GM12878 (cell line): ENCODE measurements around the gene MAD2L1BP. TPM values are rescaled to one million over a fixed set of nuclear protein-coding genes. Genes with fewer than 3 reads are reported as not detected.

ENCODE experiments used
- ATAC-seq: fragments of 200-7000 bp; cut with Tn5 transposase; 3 replicates; pipeline ENCODE4 v1.9.1; 2020; ENCODE audit warnings: mild to moderate bottlenecking, moderate library complexity
- BruUV-seq: library from RNA; stranded (reverse); fragments of 400-500 nt; replicated peaks from 2 replicates; lab custom pipeline; 2021; lab: Mats Ljungman, UMichigan
- CTCF ChIA-PET: fragments of 300-600 bp; sonication (Branson Sonifier 250); formaldehyde crosslinking; extraction: SDS; loops from one replicate; lab custom pipeline; 2021; ENCODE audit warnings: inconsistent platforms; lab: Yijun Ruan, JAX
- POLR2A ChIA-PET: fragments of 350-600 bp; formaldehyde crosslinking; extraction: SDS; loops from one replicate; lab custom pipeline; 2021; ENCODE audit warnings: inconsistent platforms; lab: Charles Lee
- RAD21 ChIA-PET: fragments of 300-600 bp; sonication (Branson Sonifier 250); formaldehyde crosslinking; loops from one replicate; lab custom pipeline; 2023; ENCODE audit warnings: antibody characterized with exemption; ENCODE audit not compliant: unreplicated experiment; lab: Charles Lee
- SMC1A ChIA-PET: fragments of 300-600 bp; sonication (Branson Sonifier 250); formaldehyde crosslinking; loops from one replicate; lab custom pipeline; 2023; ENCODE audit not compliant: unreplicated experiment, uncharacterized antibody; lab: Charles Lee
- DNase-seq: peaks from one replicate; pipeline ENCODE4 v3.0.0-alpha.2; 2011; ENCODE audit warnings: low read depth, low spot score
- FAIRE-seq: peaks from 3 replicates; lab custom pipeline; 2011; peaks lifted over from hg19 to GRCh38; lab: Jason Lieb, UNC
- H2AFZ ChIP-seq: 2 replicates; pipeline ENCODE4 v1.6.0; 2011; ENCODE audit warnings: low read depth, low read length, control low read depth; ENCODE audit not compliant: control insufficient read depth
- H3K27ac ChIP-seq: 2 replicates; pipeline ENCODE4 v1.5.1; 2011; ENCODE audit warnings: control low read depth; ENCODE audit not compliant: control insufficient read depth, insufficient read depth
- H3K27me3 ChIP-seq, 2 experiments: replicated peaks in 1 of 2; 2 replicates each; pipeline versions ENCODE4 v1.6.0 to v1.6.1; 2011; ENCODE audit warnings: low read length in 1 of 2; ENCODE audit not compliant: control insufficient read depth in 2 of 2, insufficient read depth in 2 of 2
- H3K36me3 ChIP-seq, 2 experiments: 2 replicates each; pipeline ENCODE4 v1.5.1; 2011; ENCODE audit warnings: low read length in 1 of 2; ENCODE audit not compliant: control insufficient read depth in 2 of 2, insufficient read depth in 2 of 2
- H3K4me1 ChIP-seq: 2 replicates; pipeline ENCODE4 v1.6.1; 2011; ENCODE audit warnings: mild to moderate bottlenecking, low read length, moderate library complexity, mixed read lengths; ENCODE audit not compliant: control insufficient read depth, insufficient read depth
- H3K4me2 ChIP-seq: 2 replicates; pipeline ENCODE4 v1.6.0; 2011; ENCODE audit warnings: control low read depth; ENCODE audit not compliant: control insufficient read depth, insufficient read depth
- H3K4me3 ChIP-seq: fragments of 200-600 bp; sonication (generic); 2 replicates; pipeline ENCODE4 v1.5.1; 2016
- H3K79me2 ChIP-seq: 2 replicates; pipeline ENCODE4 v1.6.0; 2011; ENCODE audit warnings: low read length; ENCODE audit not compliant: control insufficient read depth, insufficient read depth
- H3K9ac ChIP-seq: 2 replicates; pipeline ENCODE4 v1.8.0; 2011; ENCODE audit warnings: low read length, control low read depth, mixed read lengths; ENCODE audit not compliant: control insufficient read depth, insufficient read depth
- H3K9me3 ChIP-seq: replicated peaks from 3 replicates; pipeline ENCODE4 v1.5.1; 2011; ENCODE audit warnings: mild to moderate bottlenecking, low read length; ENCODE audit not compliant: control insufficient read depth, insufficient read depth
- H4K20me1 ChIP-seq: 2 replicates; pipeline ENCODE4 v1.6.0; 2011; ENCODE audit not compliant: control insufficient read depth, insufficient read depth
- E2F4 ChIP-seq: IDR thresholded peaks from 2 replicates; pipeline ENCODE4 v1.6.1; 2012; ENCODE audit warnings: low read depth, low read length, improper control_type of control experiment
- EGR1 ChIP-seq, 2 experiments: IDR thresholded peaks; 1 replicate in 1 of 2; 2 replicates in 1 of 2; pipeline ENCODE4 v1.6.1; 2011 to 2012; ENCODE audit warnings: low read depth in 2 of 2, low read length in 2 of 2, borderline replicate concordance in 1 of 2, mild to moderate bottlenecking in 1 of 2, moderate library complexity in 1 of 2
- MEF2B ChIP-seq: fragments of 450-650 bp; IDR thresholded peaks from 2 replicates; pipeline ENCODE4 v1.6.1; 2018; ENCODE audit warnings: mild to moderate bottlenecking, moderate library complexity; ENCODE audit not compliant: partially characterized antibody, poor library complexity, severe bottlenecking
- NBN ChIP-seq: fragments of 450-650 bp; IDR thresholded peaks from 2 replicates; pipeline ENCODE4 v1.6.1; 2016
- POLR2A ChIP-seq: IDR thresholded peaks from 2 replicates; pipeline ENCODE4 v1.6.1; 2011; ENCODE audit warnings: low read depth, mild to moderate bottlenecking, low read length
- RELA ChIP-seq: fragments of 450-650 bp; IDR thresholded peaks from 2 replicates; pipeline ENCODE4 v1.8.0; 2014; ENCODE audit warnings: borderline replicate concordance; ENCODE audit not compliant: partially characterized antibody
- SKIL ChIP-seq: fragments of 450-650 bp; IDR thresholded peaks from 2 replicates; pipeline ENCODE4 v1.6.1; 2017; ENCODE audit warnings: mild to moderate bottlenecking, low read depth, inconsistent platforms; ENCODE audit not compliant: poor library complexity, severe bottlenecking
- WGBS: methylation state at CpG from one replicate; pipeline ENCODE4 v1.1.6; 2016; ENCODE audit warnings: low lambda C conversion rate; ENCODE audit not compliant: insufficient replicate concordance, insufficient coverage; ENCODE audit errors: missing lambda C conversion rate; 5-methylcytosine and 5-hydroxymethylcytosine counted together
- in situ Hi-C: fragments of 300-500 bp; cut with MboI; formaldehyde crosslinking; loops from 9 replicates; pipeline ENCODE4 v1.14.3; 2018; ENCODE audit warnings: mixed read lengths
- intact Hi-C: fragments of 100-400 bp; cut with micrococcal nuclease; formaldehyde crosslinking; loops from one replicate; pipeline ENCODE4 v1.14.2; 2022; ENCODE audit not compliant: unreplicated experiment
- polyA plus RNA-seq, 11 experiments: library from polyadenylated mRNA; depleted of rRNA in 4 of 11; unstranded in 6 of 11; stranded (reverse) in 5 of 11; fragments of >200 nt; fragmentation: Nextera tagmentation in 4 of 11; fragmentation: Illumina TruSeq in 1 of 11; extraction: Ambion mirVana in 4 of 11; extraction: Trizol in 1 of 11; gene quantifications; 1 replicate in 1 of 11; 2 replicates in 10 of 11; pipeline versions ENCODE4 v1.2.1 to v1.2.3, GENCODE V29; 2011 to 2016; ENCODE audit warnings: inconsistent platforms in 2 of 11, missing spikeins in 2 of 11, low read depth in 1 of 11
- total RNA-seq, 4 experiments: library from RNA; depleted of rRNA in 3 of 4; stranded (reverse); fragments of >200 nt in 3 of 4; fragmentation: Illumina TruSeq in 1 of 4; extraction: Trizol in 1 of 4; gene quantifications; 2 replicates each; pipeline versions ENCODE4 v1.2.1 to v1.2.3, GENCODE V29; 2013 to 2021

The MAD2L1BP gene
- total and polyA plus RNA-seq, 10 of the 15 experiments (the other 5 are each of a cell fraction or from before 2014, with no cell fraction given): 39.2 to 155 (median 60.3) TPM

GRCh38 chr6:43678341-43678740, 42.7 kb downstream of the MAD2L1BP start:
- TF ChIP-seq NBN (no peak), POLR2A (no peak), SKIL (no peak), MEF2B (no peak), RELA (no peak), EGR1 (IDR thresholded peaks at IDR 0.05; ENCODE audit: borderline replicate concordance in 1 of 2, low read depth in 2 of 2, low read length in 2 of 2) (no peak), E2F4 (no peak)
- DNase-seq (no peak), FAIRE-seq (no peak), ATAC-seq (no peak)
- Histone ChIP-seq H4K20me1 (no peaks in the 10 kb centered on the region), H3K4me2 (no peak overlapping the region), H3K9ac (no peak overlapping the region), H3K9me3 (no peaks in the 10 kb centered on the region), H3K27ac (no peak overlapping the region), H3K4me1 (no peaks in the 10 kb centered on the region), H2AFZ (no peak overlapping the region), H3K36me3 (peaks cover 26 to 33% of the 10 kb centered on the region in 2 experiments), H3K27me3 (no peaks in the 10 kb centered on the region), H3K79me2 (peaks cover 19% of the 10 kb centered on the region), H3K4me3 (no peak overlapping the region)
- in situ Hi-C loops (no loop called here), intact Hi-C loops (no loop called here)
- BruUV-seq: no TSS peak
- CTCF ChIA-PET: interaction anchor here (0.7 to 3.0 kb wide), 5 partner anchors 9 to 90 kb away, joined by 3 to 18 read pairs (median 3); no protein-coding TSS in a partner anchor
- SMC1A ChIA-PET: interaction anchor here (1.2 to 1.8 kb wide), 2 partner anchors 10 to 47 kb away, joined by 3 to 5 read pairs; no protein-coding TSS in a partner anchor
- POLR2A ChIA-PET: interaction anchor here (0.5 to 0.6 kb wide), 2 partner anchors 78 to 294 kb away, joined by 3 to 5 read pairs; no protein-coding TSS in a partner anchor
- RAD21 ChIA-PET: interaction anchor here (0.9 kb wide), 1 partner anchor 10 kb away, joined by 4 read pairs; the partner anchor contains the start of gene MRPS18A
- 98% methylated on average over 7 of the region's 7 CpGs for WGBS
